HG02759 (cell line): Measurements from ENCODE around the gene EPGN.

ENCODE experiments used
- ATAC-seq: cut with Tn5 transposase; IDR thresholded peaks from one replicate; pipeline ENCODE4 v1.9.1; 2021; ENCODE audit warnings: mild to moderate bottlenecking, moderate library complexity; ENCODE audit not compliant: unreplicated experiment

Gene EPGN

GRCh38 chr4:74307170-74307569, 1.1 kb upstream of the EPGN start:
- no peak for ATAC-seq

GRCh38 chr4:74309223-74309622, 953 bp downstream of the EPGN start:
- no peak for ATAC-seq

GRCh38 chr4:74311696-74312313, 3.5 kb downstream of the EPGN start:
- no peak for ATAC-seq

- no peak for ATAC-seq
Measured at GRCh38 chr4:74314329-74314728, 6.1 kb downstream of the EPGN start.

- no peak for ATAC-seq
Measured at GRCh38 chr4:74314944-74315343, 6.7 kb downstream of the EPGN start.

- ATAC-seq: no peak
Measured at GRCh38 chr4:74315376-74315775, 7.1 kb downstream of the EPGN start.

GRCh38 chr4:74316397-74316796, 8.1 kb downstream of the EPGN start:
- no peak for ATAC-seq

- no peak for ATAC-seq
Measured at GRCh38 chr4:74317616-74318246, 9.5 kb downstream of the EPGN start.

- ATAC-seq: no peak
Measured at GRCh38 chr4:74318276-74318675, 10.0 kb downstream of the EPGN start.

GRCh38 chr4:74319470-74319869, 11.2 kb downstream of the EPGN start:
- no peak for ATAC-seq

- peak; percentile 84 for ATAC-seq
Measured at GRCh38 chr4:74320559-74321118, 12.4 kb downstream of the EPGN start.

GRCh38 chr4:74322301-74322700, 14.0 kb downstream of the EPGN start:
- no peak for ATAC-seq

- ATAC-seq: no peak
Measured at GRCh38 chr4:74323663-74324062, 15.4 kb downstream of the EPGN start.

- ATAC-seq: no peak
Measured at GRCh38 chr4:74324262-74324661, 16.0 kb downstream of the EPGN start.

- ATAC-seq: no peak
Measured at GRCh38 chr4:74325886-74326285, 17.6 kb downstream of the EPGN start.

GRCh38 chr4:74327762-74328161, 19.5 kb downstream of the EPGN start:
- ATAC-seq: no peak

- no peak for ATAC-seq
Measured at GRCh38 chr4:74328501-74328900, 20.2 kb downstream of the EPGN start.

- no peak for ATAC-seq
Measured at GRCh38 chr4:74329307-74329706, 21.0 kb downstream of the EPGN start.

GRCh38 chr4:74330295-74330750, 22.1 kb downstream of the EPGN start:
- no peak for ATAC-seq

GRCh38 chr4:74331252-74331651, 23.0 kb downstream of the EPGN start:
- ATAC-seq: no peak

GRCh38 chr4:74331944-74332343, 23.7 kb downstream of the EPGN start:
- ATAC-seq: no peak

- no peak for ATAC-seq
Measured at GRCh38 chr4:74334636-74335035, 26.4 kb downstream of the EPGN start.
